ENCODE data around the gene ARHGAP45.
A peak's percentile ranks its signal among the peaks of the same experiment; 100 is the strongest.

ARHGAP45 gene

DNA sequence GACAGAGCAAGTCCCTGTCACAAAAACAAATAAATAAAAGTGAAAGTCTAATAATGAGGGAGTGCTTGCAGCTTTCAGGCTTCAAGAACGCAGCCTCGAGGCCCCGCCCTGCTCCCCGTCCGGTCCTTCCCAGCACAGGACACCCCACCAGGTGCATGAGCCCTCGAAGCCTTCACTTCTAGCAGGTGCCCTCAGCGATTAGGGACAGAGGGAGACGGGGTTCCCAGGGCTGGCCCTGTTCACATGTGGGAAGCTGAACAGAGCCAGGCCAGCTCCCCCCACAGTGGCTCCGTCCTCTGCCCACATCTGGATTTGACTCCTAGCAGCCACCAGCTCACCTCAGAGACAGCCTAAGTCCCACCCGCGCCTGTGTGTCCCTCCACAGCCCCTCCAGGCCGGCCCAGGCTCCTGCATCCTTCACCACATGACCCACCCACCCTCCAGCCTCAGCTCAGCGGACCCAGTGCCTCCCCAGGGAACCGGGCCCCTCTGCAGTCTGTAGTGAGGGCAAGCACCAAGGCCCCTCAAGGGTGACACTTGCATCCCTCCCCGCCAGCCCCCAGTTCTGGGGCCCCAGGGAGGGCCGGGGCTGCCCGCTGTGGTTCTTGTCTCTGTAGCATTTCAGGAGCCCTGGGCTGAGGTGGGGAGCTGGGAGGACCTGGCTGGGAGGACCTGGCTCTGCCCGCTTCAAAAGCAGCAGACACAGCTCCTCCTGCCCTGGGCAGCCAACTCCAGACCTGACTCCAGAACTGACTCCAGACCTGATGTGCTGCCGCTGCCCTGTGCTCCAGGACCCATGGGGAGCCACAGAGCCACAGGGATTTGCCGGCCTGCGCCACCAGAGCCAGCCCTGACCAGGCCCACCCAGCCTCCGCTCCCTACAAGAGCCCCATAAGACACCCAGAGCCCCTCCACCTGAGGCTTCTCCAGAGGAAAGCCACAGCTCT is 64.1 kb downstream of the ARHGAP45 start:
- no peak overlapping the region for H3K4me3 ChIP-seq
- no peaks in the 10 kb centered on the region; the same call in 1 of the 2 replicates for H3K36me3 ChIP-seq (ENCODE audit: insufficient read depth, low read length)
- TF ChIP-seq FOXP2 (optimal IDR thresholded peaks at IDR 0.05; ENCODE audit: control extremely low read depth, extremely low read length, insufficient read depth): no peak
- no peak for TF ChIP-seq EZH2 (IDR thresholded peaks at IDR 0.05)
- TF ChIP-seq POLR2AphosphoS5 (IDR thresholded peaks at IDR 0.05; ENCODE audit: borderline replicate concordance, low read depth, low read length): no peak
- no peak overlapping the region for H3K27ac ChIP-seq
- H3K9me3 ChIP-seq (ENCODE audit: low read depth, low read length): no peaks in the 10 kb centered on the region
- no peak for DNase-seq (ENCODE audit: low read depth, low spot score)
- no peak overlapping the region for H3K9ac ChIP-seq (ENCODE audit: insufficient read length)

DNA sequence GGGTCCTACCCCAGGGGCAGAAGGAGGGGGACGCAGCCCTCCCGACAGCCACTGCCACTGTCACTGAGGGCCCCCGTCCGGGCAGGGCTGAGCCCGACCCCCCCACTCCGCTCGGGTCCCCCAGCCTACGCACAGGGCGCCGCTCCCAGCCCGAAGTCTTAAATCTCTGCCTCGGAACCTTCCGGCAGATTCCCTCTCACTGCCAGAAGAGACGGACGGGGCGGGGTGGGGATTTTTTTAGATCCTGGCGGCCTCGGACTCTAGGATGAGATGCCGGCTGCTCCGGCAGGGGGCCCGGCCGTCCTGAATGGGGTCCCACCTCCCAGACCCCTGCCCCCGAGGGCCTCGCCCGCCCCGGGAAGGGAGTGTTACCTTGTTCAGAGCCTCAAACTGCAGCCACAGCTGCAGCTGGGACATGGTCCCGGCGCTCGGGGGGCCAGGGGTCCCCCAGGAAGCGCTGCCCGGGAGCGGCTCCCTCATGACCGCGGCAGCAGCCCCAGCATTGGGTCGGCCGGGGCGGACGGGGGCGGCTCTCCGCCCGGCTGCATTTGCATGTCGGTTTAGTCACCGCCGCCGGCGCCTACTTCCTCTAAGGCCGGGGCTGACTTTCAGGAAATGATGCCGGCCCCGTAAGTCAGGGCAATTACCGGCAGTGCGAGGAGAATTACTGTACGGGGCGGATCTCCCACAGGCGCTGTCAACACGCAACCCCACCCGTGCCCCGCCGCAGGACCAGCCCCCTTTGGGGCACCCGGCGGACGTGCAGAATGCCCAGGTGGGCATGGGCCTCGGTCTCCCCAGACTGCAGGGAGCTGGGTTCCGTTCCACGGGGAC is 65.0 kb downstream of the ARHGAP45 start:
- Histone ChIP-seq H3K27ac (no peak overlapping the region), H3K4me3 (peak overlapping the region; percentile 54), H3K36me3 (ENCODE audit: insufficient read depth, low read length) (no peaks in the 10 kb centered on the region; the same call in 1 of the 2 replicates), H3K9ac (ENCODE audit: insufficient read length) (peak overlapping the region; percentile 13), H3K9me3 (ENCODE audit: low read depth, low read length) (no peaks in the 10 kb centered on the region)
- TF ChIP-seq POLR2AphosphoS5 (IDR thresholded peaks at IDR 0.05; ENCODE audit: borderline replicate concordance, low read depth, low read length) (no peak), FOXP2 (optimal IDR thresholded peaks at IDR 0.05; ENCODE audit: control extremely low read depth, extremely low read length, insufficient read depth) (no peak), EZH2 (IDR thresholded peaks at IDR 0.05) (no peak)
- DNase-seq (ENCODE audit: low read depth, low spot score): no peak

- no peaks in the 10 kb centered on the region for H3K36me3 ChIP-seq (ENCODE audit: insufficient read depth, low read length)
- no peak overlapping the region for H3K27ac ChIP-seq
- H3K9me3 ChIP-seq (ENCODE audit: low read depth, low read length): no peaks in the 10 kb centered on the region
- peak overlapping the region; percentile 54 for H3K4me3 ChIP-seq
- H3K9ac ChIP-seq (ENCODE audit: insufficient read length): no peak overlapping the region
- DNase-seq (ENCODE audit: low read depth, low spot score): no peak
- no peak for TF ChIP-seq POLR2AphosphoS5 (IDR thresholded peaks at IDR 0.05; ENCODE audit: borderline replicate concordance, low read depth, low read length)
- no peak for TF ChIP-seq EZH2 (IDR thresholded peaks at IDR 0.05)
- no peak for TF ChIP-seq FOXP2 (optimal IDR thresholded peaks at IDR 0.05; ENCODE audit: control extremely low read depth, extremely low read length, insufficient read depth)
Observed at GRCh38 chr19:1132552-1133383, 65.8 kb downstream of the ARHGAP45 start.

DNA sequence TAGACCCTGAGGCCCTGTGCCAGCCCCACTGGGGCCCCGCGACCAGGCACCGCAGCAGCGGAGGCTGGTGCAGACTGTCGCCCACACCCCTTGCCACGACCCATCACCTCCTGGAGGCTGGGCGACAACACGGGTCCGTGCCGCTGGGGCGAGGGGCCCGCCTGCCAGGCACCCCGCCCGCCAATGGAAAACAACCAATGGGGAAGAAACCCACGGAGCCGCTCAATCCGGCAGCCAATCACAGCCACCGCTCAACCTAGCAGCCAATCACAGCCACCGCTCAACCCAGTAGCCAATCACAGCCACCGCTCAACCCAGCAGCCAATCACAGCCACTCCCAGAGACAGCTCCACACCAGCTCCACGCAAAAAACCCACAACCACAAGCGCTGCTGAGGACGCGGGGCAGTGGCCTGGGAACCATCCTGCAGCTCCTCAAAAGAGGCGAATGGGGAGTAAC is 66.5 kb downstream of the ARHGAP45 start:
- Histone ChIP-seq H3K9ac (ENCODE audit: insufficient read length) (no peak overlapping the region), H3K9me3 (ENCODE audit: low read depth, low read length) (no peaks in the 10 kb centered on the region), H3K27ac (no peak overlapping the region), H3K36me3 (ENCODE audit: insufficient read depth, low read length) (no peaks in the 10 kb centered on the region), H3K4me3 (no peak overlapping the region)
- no peak for DNase-seq (ENCODE audit: low read depth, low spot score)
- TF ChIP-seq EZH2 (IDR thresholded peaks at IDR 0.05) (no peak), POLR2AphosphoS5 (IDR thresholded peaks at IDR 0.05; ENCODE audit: borderline replicate concordance, low read depth, low read length) (no peak), FOXP2 (optimal IDR thresholded peaks at IDR 0.05; ENCODE audit: control extremely low read depth, extremely low read length, insufficient read depth) (no peak)

- TF ChIP-seq EZH2 (IDR thresholded peaks at IDR 0.05) (no peak), POLR2AphosphoS5 (IDR thresholded peaks at IDR 0.05; ENCODE audit: borderline replicate concordance, low read depth, low read length) (no peak), FOXP2 (optimal IDR thresholded peaks at IDR 0.05; ENCODE audit: control extremely low read depth, extremely low read length, insufficient read depth) (no peak)
- no peaks in the 10 kb centered on the region for H3K36me3 ChIP-seq (ENCODE audit: insufficient read depth, low read length)
- H3K27ac ChIP-seq: no peak overlapping the region
- no peaks in the 10 kb centered on the region for H3K9me3 ChIP-seq (ENCODE audit: low read depth, low read length)
- DNase-seq (ENCODE audit: low read depth, low spot score): no peak
- no peak overlapping the region for H3K4me3 ChIP-seq
- no peak overlapping the region for H3K9ac ChIP-seq (ENCODE audit: insufficient read length)
Observed at GRCh38 chr19:1134431-1134830, 67.5 kb downstream of the ARHGAP45 start.

DNA sequence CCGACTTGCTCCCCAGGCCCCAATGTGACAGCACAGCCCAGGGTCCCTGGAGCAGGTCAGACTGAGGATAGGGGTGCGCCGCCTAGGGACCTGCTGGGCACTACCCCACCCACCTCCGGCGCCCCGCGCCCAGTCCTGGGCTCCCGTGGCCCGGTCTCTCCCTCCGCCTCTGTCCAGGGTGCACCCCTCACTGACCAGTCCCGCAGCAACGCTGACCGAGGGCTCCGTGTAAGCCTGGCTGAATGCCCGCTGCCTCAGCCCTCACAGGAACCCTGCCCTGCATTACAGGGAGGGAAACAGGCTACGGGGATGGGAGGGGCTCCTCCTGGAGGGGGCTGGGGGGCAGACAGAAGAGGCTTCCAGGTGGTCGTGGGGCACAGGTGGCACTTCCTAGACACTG is 68.5 kb downstream of the ARHGAP45 start:
- no peaks in the 10 kb centered on the region for H3K36me3 ChIP-seq (ENCODE audit: insufficient read depth, low read length)
- H3K4me3 ChIP-seq: no peak overlapping the region
- no peak for DNase-seq (ENCODE audit: low read depth, low spot score)
- H3K27ac ChIP-seq: no peak overlapping the region
- TF ChIP-seq POLR2AphosphoS5 (IDR thresholded peaks at IDR 0.05; ENCODE audit: borderline replicate concordance, low read depth, low read length): no peak
- TF ChIP-seq FOXP2 (optimal IDR thresholded peaks at IDR 0.05; ENCODE audit: control extremely low read depth, extremely low read length, insufficient read depth): no peak
- no peak for TF ChIP-seq EZH2 (IDR thresholded peaks at IDR 0.05)
- no peaks in the 10 kb centered on the region for H3K9me3 ChIP-seq (ENCODE audit: low read depth, low read length)
- no peak overlapping the region for H3K9ac ChIP-seq (ENCODE audit: insufficient read length)

GRCh38 chr19:1136201-1136600 is 69.2 kb downstream of the ARHGAP45 start:
- no peaks in the 10 kb centered on the region for H3K9me3 ChIP-seq (ENCODE audit: low read depth, low read length)
- H3K36me3 ChIP-seq (ENCODE audit: insufficient read depth, low read length): no peaks in the 10 kb centered on the region
- no peak for TF ChIP-seq FOXP2 (optimal IDR thresholded peaks at IDR 0.05; ENCODE audit: control extremely low read depth, extremely low read length, insufficient read depth)
- TF ChIP-seq POLR2AphosphoS5 (IDR thresholded peaks at IDR 0.05; ENCODE audit: borderline replicate concordance, low read depth, low read length): no peak
- TF ChIP-seq EZH2 (IDR thresholded peaks at IDR 0.05): no peak
- no peak overlapping the region for H3K4me3 ChIP-seq
- H3K9ac ChIP-seq (ENCODE audit: insufficient read length): no peak overlapping the region
- H3K27ac ChIP-seq: no peak overlapping the region
- DNase-seq (ENCODE audit: low read depth, low spot score): no peak
